HG02885 (cell line): ENCODE data around the gene LPCAT1.
"Not testable (repeated sequence)": the region's sequence is repeated elsewhere in the genome, so short reads cannot be mapped to it uniquely, and the experiment has no call there.

ENCODE experiments used
- ATAC-seq: cut with Tn5 transposase; IDR thresholded peaks from one replicate; pipeline ENCODE4 v1.9.1; 2021; ENCODE audit warnings: mild to moderate bottlenecking; ENCODE audit not compliant: unreplicated experiment, poor library complexity

Gene LPCAT1

GRCh38 chr5:1542781-1543180 is 19.0 kb upstream of the LPCAT1 start:
- ATAC-seq = no peak

GRCh38 chr5:1541702-1542400 is 18.1 kb upstream of the LPCAT1 start:
- ATAC-seq = no peak

- ATAC-seq = no peak
These were observed 17.3 kb upstream of the LPCAT1 start for GRCh38 chr5:1540831-1541701.

GRCh38 chr5:1540166-1540565 is 16.4 kb upstream of the LPCAT1 start:
- ATAC-seq = no peak

- ATAC-seq = not testable (repeated sequence)
These were observed 15.8 kb upstream of the LPCAT1 start for GRCh38 chr5:1539393-1540161.

GRCh38 chr5:1538741-1539392 is 15.1 kb upstream of the LPCAT1 start:
- no peak for ATAC-seq

GRCh38 chr5:1538276-1538675 is 14.5 kb upstream of the LPCAT1 start:
- ATAC-seq = no peak

- no peak for ATAC-seq
These were observed 13.9 kb upstream of the LPCAT1 start for GRCh38 chr5:1537603-1538154.

GRCh38 chr5:1536871-1537602 is 13.3 kb upstream of the LPCAT1 start:
- ATAC-seq = peak; percentile 6

- peak; percentile 98 for ATAC-seq
These were observed 12.6 kb upstream of the LPCAT1 start for GRCh38 chr5:1536322-1536845.

GRCh38 chr5:1535646-1536045 is 11.9 kb upstream of the LPCAT1 start:
- no peak for ATAC-seq

GRCh38 chr5:1532384-1532783 is 8.6 kb upstream of the LPCAT1 start:
- ATAC-seq = no peak

- ATAC-seq = no peak
These were observed 5.7 kb upstream of the LPCAT1 start for GRCh38 chr5:1529498-1529897.

- ATAC-seq = no peak
These were observed 3.9 kb upstream of the LPCAT1 start for GRCh38 chr5:1527533-1528205.

GRCh38 chr5:1526681-1527131 is 2.9 kb upstream of the LPCAT1 start:
- ATAC-seq = no peak

- ATAC-seq = no peak
These were observed 2.5 kb upstream of the LPCAT1 start for GRCh38 chr5:1526190-1526631.

- ATAC-seq = no peak
These were observed 1.9 kb upstream of the LPCAT1 start for GRCh38 chr5:1525624-1526189.
